HG02884 (cell line): ENCODE measurements around the gene MTMR2.
A peak's percentile ranks its signal among the peaks of the same experiment; 100 is the strongest.

Source experiments
- ATAC-seq: cut with Tn5 transposase; IDR thresholded peaks from one replicate; pipeline ENCODE4 v1.9.1; 2021; ENCODE audit warnings: mild to moderate bottlenecking, moderate library complexity; ENCODE audit not compliant: unreplicated experiment

Gene MTMR2

GRCh38 chr11:95918720-95919119, 5.2 kb downstream of the MTMR2 start:
- ATAC-seq, result no peak

GRCh38 chr11:95918056-95918455, 5.9 kb downstream of the MTMR2 start:
- no peak for ATAC-seq

- ATAC-seq, result no peak
These were observed 6.5 kb downstream of the MTMR2 start for GRCh38 chr11:95917193-95918036.

- no peak for ATAC-seq
These were observed 7.9 kb downstream of the MTMR2 start for GRCh38 chr11:95916049-95916448.

- ATAC-seq, result no peak
These were observed 8.9 kb downstream of the MTMR2 start for GRCh38 chr11:95915051-95915450.

GRCh38 chr11:95913830-95914615, 9.9 kb downstream of the MTMR2 start:
- no peak for ATAC-seq

- no peak for ATAC-seq
These were observed 10.9 kb downstream of the MTMR2 start for GRCh38 chr11:95912902-95913560.

- ATAC-seq, result no peak
These were observed 12.5 kb downstream of the MTMR2 start for GRCh38 chr11:95911369-95911759.

GRCh38 chr11:95910638-95911368, 13.1 kb downstream of the MTMR2 start:
- no peak for ATAC-seq

GRCh38 chr11:95908826-95909225, 15.1 kb downstream of the MTMR2 start:
- no peak for ATAC-seq

GRCh38 chr11:95907476-95907875, 16.4 kb downstream of the MTMR2 start:
- ATAC-seq, result no peak

- no peak for ATAC-seq
These were observed 19.8 kb downstream of the MTMR2 start for GRCh38 chr11:95904009-95904650.

GRCh38 chr11:95898782-95899181, 25.1 kb downstream of the MTMR2 start:
- no peak for ATAC-seq

- ATAC-seq, result no peak
These were observed 26.2 kb downstream of the MTMR2 start for GRCh38 chr11:95897731-95898130.

GRCh38 chr11:95895815-95896214, 28.1 kb downstream of the MTMR2 start:
- ATAC-seq, result no peak

GRCh38 chr11:95892892-95893570, 30.9 kb downstream of the MTMR2 start:
- no peak for ATAC-seq

- ATAC-seq, result no peak
These were observed 31.4 kb downstream of the MTMR2 start for GRCh38 chr11:95892492-95892891.

- peak; percentile 77 for ATAC-seq
These were observed 32.3 kb downstream of the MTMR2 start for GRCh38 chr11:95891423-95892170.

GRCh38 chr11:95888852-95889251, 35.1 kb downstream of the MTMR2 start:
- ATAC-seq, result no peak
